ENCODE data around the gene RMC1. TPM values are rescaled to one million over a fixed set of nuclear protein-coding genes. Genes with fewer than 3 reads are reported as not detected.
A peak's percentile ranks its signal among the peaks of the same experiment; 100 is the strongest.

RMC1 gene
- total RNA-seq, 4 donors from 2014 or later, result 17.3 to 32.4 (median 18.3) TPM

DNA sequence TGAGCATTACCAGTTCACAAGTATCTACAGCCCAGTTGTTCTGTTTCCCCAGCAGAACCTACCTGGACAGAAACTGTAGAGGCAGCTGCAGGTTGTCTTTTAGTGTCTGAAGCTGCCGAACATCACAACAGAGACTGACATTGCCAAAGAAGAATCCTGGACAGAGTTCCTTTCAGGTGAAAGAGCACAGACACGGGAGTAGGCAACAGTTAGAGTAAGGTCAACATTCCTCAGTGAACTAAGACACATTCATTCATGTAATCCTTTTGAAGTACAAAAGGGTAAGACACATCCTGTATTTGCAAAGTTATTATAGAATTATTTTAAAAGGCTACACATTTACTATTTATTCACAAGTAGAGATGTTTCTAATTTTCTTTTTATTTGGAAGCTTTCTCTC, 68.7 kb downstream of the RMC1 start:
- DNase-seq (ENCODE audit: low spot score in 2 of 2), result no peak
- no peaks in the 10 kb centered on the region for H3K27me3 ChIP-seq
- H3K36me3 ChIP-seq, result peaks cover 5 to 71% (median 10%) of the 10 kb centered on the region in 3 donors
- no peaks in the 10 kb centered on the region for H3K9me3 ChIP-seq
- H3K4me1 ChIP-seq, result peaks cover 0 to 15% (median 14%) of the 10 kb centered on the region in 4 donors
- H3K27ac ChIP-seq, result no peak overlapping the region
- 69 to 71% methylated on average over 2 of the region's 2 CpGs for WGBS, 2 donors
- no peak for TF ChIP-seq POLR2A (IDR thresholded peaks at IDR 0.05)
- TF ChIP-seq EP300 (IDR thresholded peaks at IDR 0.05), result no peak
- TF ChIP-seq CTCF (IDR thresholded peaks at IDR 0.05), result no peak
- no peak overlapping the region for H3K4me3 ChIP-seq

DNA sequence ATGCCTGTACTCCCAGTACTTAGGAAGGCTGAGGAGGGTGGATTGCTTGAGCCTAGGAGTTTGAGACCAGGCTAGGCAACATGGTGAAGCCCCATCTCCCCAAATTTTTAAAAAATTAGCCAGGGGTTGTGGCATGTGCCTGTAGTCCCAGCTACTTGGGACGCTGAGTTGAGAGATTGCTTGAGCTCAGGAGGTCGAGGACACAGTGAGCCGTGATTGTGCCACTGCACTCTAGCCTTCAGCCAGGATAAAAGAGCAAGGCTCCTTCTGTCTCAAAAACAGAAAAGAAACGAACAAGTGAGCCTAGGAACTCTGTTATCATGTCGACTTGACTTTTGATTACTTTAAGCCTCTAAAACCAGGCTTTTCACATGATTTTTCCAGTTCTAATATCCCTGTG, 69.3 kb downstream of the RMC1 start:
- Histone ChIP-seq H3K9me3 (no peaks in the 10 kb centered on the region), H3K27me3 (no peaks in the 10 kb centered on the region), H3K36me3 (peaks cover 5 to 68% (median 10%) of the 10 kb centered on the region in 3 donors), H3K4me3 (no peak overlapping the region), H3K27ac (no peak overlapping the region), H3K4me1 (peaks cover 0 to 15% (median 14%) of the 10 kb centered on the region in 4 donors)
- DNase-seq (ENCODE audit: low spot score in 2 of 2), result no peak
- TF ChIP-seq EP300 (IDR thresholded peaks at IDR 0.05) (no peak), CTCF (IDR thresholded peaks at IDR 0.05) (no peak), POLR2A (IDR thresholded peaks at IDR 0.05) (no peak)
- 75 to 84% methylated on average over 5 of the region's 5 CpGs for WGBS, 2 donors

DNA sequence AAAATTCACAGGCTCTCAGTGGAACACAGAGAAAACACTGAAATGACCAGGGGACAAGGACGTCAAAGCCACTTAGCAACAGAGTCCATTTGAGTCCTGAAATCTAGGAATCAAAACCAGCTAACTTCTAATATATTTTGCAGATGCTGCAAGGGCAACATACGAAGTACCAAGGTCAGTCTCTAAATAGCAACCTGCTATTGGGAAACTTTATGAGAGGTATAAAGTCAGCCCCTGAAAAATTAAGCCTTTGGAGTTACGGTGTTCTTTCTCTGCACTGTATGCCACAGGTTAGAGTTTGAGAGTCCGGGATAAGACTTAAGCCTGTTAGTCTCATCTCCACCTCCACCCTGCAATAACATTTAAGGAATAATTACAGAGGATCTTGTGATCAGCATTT, 69.7 kb downstream of the RMC1 start:
- WGBS, 2 donors, result 83 to 90% methylated on average over 4 of the region's 4 CpGs

GRCh38 chr18:23573626-23574431, 70.5 kb downstream of the RMC1 start:
- no peak for DNase-seq (ENCODE audit: low spot score in 2 of 2)
- H3K27me3 ChIP-seq, result no peaks in the 10 kb centered on the region
- no peaks in the 10 kb centered on the region for H3K9me3 ChIP-seq
- WGBS, 2 donors, result 42 to 44% methylated on average over 6 of the region's 6 CpGs
- H3K27ac ChIP-seq, result peak overlapping the region in 3 of 4 donors; percentile 21 to 69 (median 46)
- peaks cover 2 to 59% (median 10%) of the 10 kb centered on the region in 3 donors for H3K36me3 ChIP-seq
- no peak for TF ChIP-seq POLR2A (IDR thresholded peaks at IDR 0.05)
- no peak for TF ChIP-seq EP300 (IDR thresholded peaks at IDR 0.05)
- TF ChIP-seq CTCF (IDR thresholded peaks at IDR 0.05), result no peak
- H3K4me3 ChIP-seq, result no peak overlapping the region
- H3K4me1 ChIP-seq, result peaks cover 0 to 24% (median 14%) of the 10 kb centered on the region in 4 donors

More for the DNA sequence above, 69.7 kb downstream of the RMC1 start:
- Histone ChIP-seq H3K27ac (peak overlapping the region in 1 of 4 donors; percentile 69), H3K36me3 (peaks cover 5 to 65% (median 10%) of the 10 kb centered on the region in 3 donors), H3K9me3 (no peaks in the 10 kb centered on the region), H3K4me3 (no peak overlapping the region), H3K4me1 (peaks cover 0 to 15% (median 14%) of the 10 kb centered on the region in 4 donors), H3K27me3 (no peaks in the 10 kb centered on the region)
- DNase-seq (ENCODE audit: low spot score in 2 of 2), result no peak
- TF ChIP-seq CTCF (IDR thresholded peaks at IDR 0.05) (no peak), EP300 (IDR thresholded peaks at IDR 0.05) (no peak), POLR2A (IDR thresholded peaks at IDR 0.05) (no peak)

- TF ChIP-seq POLR2A (IDR thresholded peaks at IDR 0.05) (no peak), EP300 (IDR thresholded peaks at IDR 0.05) (no peak), CTCF (IDR thresholded peaks at IDR 0.05) (no peak)
- peaks cover 0 to 33% (median 16%) of the 10 kb centered on the region in 4 donors for H3K4me1 ChIP-seq
- no peak for DNase-seq (ENCODE audit: low spot score in 2 of 2)
- peak overlapping the region in 3 of 4 donors; percentile 21 to 69 (median 46) for H3K27ac ChIP-seq
- no peaks in the 10 kb centered on the region for H3K27me3 ChIP-seq
- H3K36me3 ChIP-seq, result peaks cover 2 to 51% (median 10%) of the 10 kb centered on the region in 3 donors
- H3K9me3 ChIP-seq, result no peaks in the 10 kb centered on the region
- no peak overlapping the region for H3K4me3 ChIP-seq
- 47 to 53% methylated on average over 5 of the region's 5 CpGs for WGBS, 2 donors
Observed at GRCh38 chr18:23574611-23575308, 71.4 kb downstream of the RMC1 start.
